SK-N-SH (cell line): ENCODE results near the gene GALNT17. TPM values are rescaled to one million over a fixed set of nuclear protein-coding genes. Genes with fewer than 3 reads are reported as not detected.

Source experiments
- CTCF ChIA-PET: fragments of 300-600, 350-600 bp; formaldehyde crosslinking; extraction: SDS; loops from one replicate; lab custom pipeline; 2021; lab: Yijun Ruan, JAX
- POLR2A ChIA-PET: fragments of 350-600 bp; sonication (Branson Sonifier 250); formaldehyde crosslinking; extraction: SDS; loops from one replicate; lab custom pipeline; 2020; ENCODE audit warnings: antibody characterized with exemption, inconsistent platforms; lab: Yijun Ruan, JAX
- DNase-seq: peaks from one replicate; pipeline ENCODE4 v3.0.0; 2012
- H2AFZ ChIP-seq: fragments of 200-600 bp; sonication (generic); 2 replicates; pipeline ENCODE4 v1.8.1; 2016; ENCODE audit warnings: antibody characterized with exemption, mild to moderate bottlenecking, low read depth
- H3F3A ChIP-seq: fragments of 200-600 bp; sonication (generic); replicated peaks from 2 replicates; pipeline ENCODE3; 2016; ENCODE audit warnings: antibody characterized with exemption, mild to moderate bottlenecking; ENCODE audit not compliant: insufficient read depth
- H3K27ac ChIP-seq, 2 experiments: fragments of 200-500 bp in 1 of 2; fragments of 200-600 bp in 1 of 2; sonication (Bioruptor generic) in 1 of 2; sonication (generic), shearing (Covaris generic) in 1 of 2; 2 replicates each; pipeline versions ENCODE4 v1.5.1 to v1.6.1; 2014 to 2016; ENCODE audit warnings: low read depth in 2 of 2, inconsistent platforms in 1 of 2, low read length in 1 of 2, mild to moderate bottlenecking in 1 of 2, mixed read lengths in 1 of 2
- H3K27me3 ChIP-seq: fragments of 200-600 bp; sonication (generic), shearing (Covaris generic); 2 replicates; pipeline ENCODE4 v1.6.1; 2016; ENCODE audit warnings: mixed run types; ENCODE audit not compliant: insufficient read depth
- H3K36me3 ChIP-seq, 2 experiments: fragments of 200-500 bp in 1 of 2; fragments of 200-600 bp in 1 of 2; sonication (Bioruptor generic) in 1 of 2; sonication (generic) in 1 of 2; replicated peaks in 1 of 2; 2 replicates each; pipeline versions ENCODE3 to v1.5.1; 2014 to 2016; ENCODE audit warnings: low read length in 1 of 2, mild to moderate bottlenecking in 1 of 2; ENCODE audit not compliant: insufficient read depth in 2 of 2, control insufficient read depth in 1 of 2
- H3K4me1 ChIP-seq, 2 experiments: fragments of 200-500 bp in 1 of 2; fragments of 200-600 bp in 1 of 2; sonication (Bioruptor generic) in 1 of 2; sonication (generic), shearing (Covaris generic) in 1 of 2; 2 replicates each; pipeline versions ENCODE4 v1.5.1 to v1.6.1; 2014 to 2016; ENCODE audit warnings: low read depth in 1 of 2, low read length in 1 of 2, mixed run types in 1 of 2; ENCODE audit not compliant: insufficient read depth in 2 of 2, control insufficient read depth in 1 of 2
- H3K4me2 ChIP-seq: fragments of 200-600 bp; sonication (generic), shearing (Covaris generic); 2 replicates; pipeline ENCODE4 v1.6.1; 2017; ENCODE audit warnings: mixed run types
- H3K4me3 ChIP-seq, 2 experiments: fragments of 200-500 bp in 1 of 2; fragments of 200-600 bp in 1 of 2; sonication (Bioruptor generic) in 1 of 2; sonication (generic), shearing (Covaris generic) in 1 of 2; 2 replicates each; pipeline versions ENCODE4 v1.5.1 to v1.8.1; 2014 to 2016; ENCODE audit warnings: low read depth in 2 of 2, inconsistent platforms in 1 of 2, low read length in 1 of 2, mild to moderate bottlenecking in 1 of 2, mixed read lengths in 1 of 2, moderate library complexity in 1 of 2
- H3K79me2 ChIP-seq: fragments of 200-600 bp; sonication (generic); 2 replicates; pipeline ENCODE4 v1.8.1; 2017; ENCODE audit warnings: mild to moderate bottlenecking; ENCODE audit not compliant: insufficient read depth
- H3K9ac ChIP-seq: fragments of 200-600 bp; sonication (generic); 2 replicates; pipeline ENCODE4 v1.6.1; 2017; ENCODE audit warnings: mixed run types
- H3K9me2 ChIP-seq: fragments of 200-600 bp; sonication (generic); 2 replicates; pipeline ENCODE4 v1.6.1; 2017; ENCODE audit warnings: mixed run types
- H3K9me3 ChIP-seq: fragments of 200-600 bp; sonication (generic); 2 replicates; pipeline ENCODE4 v1.6.1; 2017; ENCODE audit warnings: mixed run types, mild to moderate bottlenecking, moderate library complexity
- H4K20me1 ChIP-seq: fragments of 200-600 bp; sonication (generic); 2 replicates; pipeline ENCODE4 v1.6.1; 2017; ENCODE audit warnings: mild to moderate bottlenecking, mixed run types; ENCODE audit not compliant: insufficient read depth
- ELF1 ChIP-seq: IDR thresholded peaks from 2 replicates; pipeline ENCODE4 v1.4.0; 2012
- EP300 ChIP-seq, 2 experiments: IDR thresholded peaks; 2 replicates each; pipeline versions ENCODE4 v1.4.0 to v1.6.1; 2012; ENCODE audit warnings: borderline replicate concordance in 1 of 2, low read depth in 1 of 2, low read length in 1 of 2
- FOSL2 ChIP-seq: IDR thresholded peaks from 2 replicates; pipeline ENCODE4 v1.4.0; 2012; ENCODE audit warnings: low read depth, mild to moderate bottlenecking, moderate library complexity, borderline replicate concordance
- FOXJ3 ChIP-seq: sonication (generic); formaldehyde crosslinking; IDR thresholded peaks from 2 replicates; pipeline ENCODE4 v1.5.1; 2020; ENCODE audit warnings: mild to moderate bottlenecking, missing genetic modification reagents
- GATA2 ChIP-seq: sonication (generic); formaldehyde crosslinking; IDR thresholded peaks from 2 replicates; pipeline ENCODE4 v1.5.0; 2020; ENCODE audit warnings: mild to moderate bottlenecking, missing genetic modification reagents
- IRF3 ChIP-seq: fragments of 150-350 bp; IDR thresholded peaks from 2 replicates; pipeline ENCODE4 v1.6.1; 2016; ENCODE audit warnings: mild to moderate bottlenecking, low read depth, low read length
- JUND ChIP-seq: IDR thresholded peaks from 2 replicates; pipeline ENCODE4 v1.4.0; 2012
- MXI1 ChIP-seq: IDR thresholded peaks from 2 replicates; pipeline ENCODE4 v1.6.1; 2012; ENCODE audit warnings: mild to moderate bottlenecking, low read depth, low read length, improper control_type of control experiment
- NFIC ChIP-seq: IDR thresholded peaks from 2 replicates; pipeline ENCODE4 v1.4.0; 2012; ENCODE audit warnings: borderline replicate concordance
- SIN3A ChIP-seq: IDR thresholded peaks from 2 replicates; pipeline ENCODE4 v1.6.1; 2012; ENCODE audit warnings: low read depth, mild to moderate bottlenecking, low read length, moderate library complexity, borderline replicate concordance
- SMC3 ChIP-seq: IDR thresholded peaks from 2 replicates; pipeline ENCODE4 v1.6.1; 2012; ENCODE audit warnings: low read depth, low read length, improper control_type of control experiment
- TCF12 ChIP-seq: IDR thresholded peaks from 2 replicates; pipeline ENCODE4 v1.4.0; 2012
- TEAD4 ChIP-seq: IDR thresholded peaks from 2 replicates; pipeline ENCODE4 v1.4.0; 2012; ENCODE audit warnings: mild to moderate bottlenecking, borderline replicate concordance; ENCODE audit not compliant: insufficient read depth
- WGBS: methylation state at CpG from one replicate; pipeline ENCODE4 v1.1.6; 2017; ENCODE audit warnings: low lambda C conversion rate; 5-methylcytosine and 5-hydroxymethylcytosine counted together
- polyA plus RNA-seq, 3 experiments: library from polyadenylated mRNA; depleted of rRNA; stranded (reverse); fragments of >200 nt; gene quantifications; 2 replicates each; pipeline ENCODE4 v1.2.3, GENCODE V29; 2012
- TF ChIP-seq, protein P1 (sequence below): IDR thresholded peaks from 2 replicates; pipeline ENCODE4 v1.4.0; 2012; ENCODE audit warnings: low read depth
- TF ChIP-seq, protein P2 (sequence below): IDR thresholded peaks from 2 replicates; pipeline ENCODE4 v1.4.0; 2012; ENCODE audit warnings: low read depth, borderline replicate concordance
- TF ChIP-seq, protein P3 (sequence below): fragments of 150-350 bp; IDR thresholded peaks from 2 replicates; pipeline ENCODE4 v1.6.1; 2017; ENCODE audit warnings: antibody characterized with exemption, low read length, low read depth, borderline replicate concordance
- TF ChIP-seq, protein P4 (sequence below): IDR thresholded peaks from 2 replicates; pipeline ENCODE4 v1.6.1; 2012; ENCODE audit warnings: mild to moderate bottlenecking, low read depth, low read length, moderate library complexity

Gene GALNT17
- polyA plus RNA-seq, 1 of the 3 experiments (the other 2 are of a cell fraction): not detected

GRCh38 chr7:71301167-71301566 is 169.2 kb downstream of the GALNT17 start:
- ChIA-PET CTCF (no interaction called here), POLR2A (no interaction called here)
- H3K4me3 ChIP-seq: no peak overlapping the region
- H3K36me3 ChIP-seq: no peaks in the 10 kb centered on the region
- H4K20me1 ChIP-seq: no peaks in the 10 kb centered on the region
- H2AFZ ChIP-seq: no peak overlapping the region
- H3K4me1 ChIP-seq: no peaks in the 10 kb centered on the region
- H3K79me2 ChIP-seq: no peaks in the 10 kb centered on the region
- TF ChIP-seq NFIC (no peak), EP300 (IDR thresholded peaks at IDR 0.05; ENCODE audit: borderline replicate concordance in 1 of 2, low read depth in 1 of 2, low read length in 1 of 2) (no peak), GATA2 (CRISPR knock-in tag) (no peak), IRF3 (no peak), FOSL2 (no peak), MXI1 (no peak), SMC3 (no peak), FOXJ3 (no peak), SIN3A (no peak), TCF12 (no peak), JUND (no peak), TEAD4 (no peak), ELF1 (no peak)
- TF ChIP-seq, protein P1, sequence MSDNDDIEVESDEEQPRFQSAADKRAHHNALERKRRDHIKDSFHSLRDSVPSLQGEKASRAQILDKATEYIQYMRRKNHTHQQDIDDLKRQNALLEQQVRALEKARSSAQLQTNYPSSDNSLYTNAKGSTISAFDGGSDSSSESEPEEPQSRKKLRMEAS: no peak
- TF ChIP-seq, protein P2, sequence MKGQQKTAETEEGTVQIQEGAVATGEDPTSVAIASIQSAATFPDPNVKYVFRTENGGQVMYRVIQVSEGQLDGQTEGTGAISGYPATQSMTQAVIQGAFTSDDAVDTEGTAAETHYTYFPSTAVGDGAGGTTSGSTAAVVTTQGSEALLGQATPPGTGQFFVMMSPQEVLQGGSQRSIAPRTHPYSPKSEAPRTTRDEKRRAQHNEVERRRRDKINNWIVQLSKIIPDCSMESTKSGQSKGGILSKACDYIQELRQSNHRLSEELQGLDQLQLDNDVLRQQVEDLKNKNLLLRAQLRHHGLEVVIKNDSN: no peak
- TF ChIP-seq, protein P3, sequence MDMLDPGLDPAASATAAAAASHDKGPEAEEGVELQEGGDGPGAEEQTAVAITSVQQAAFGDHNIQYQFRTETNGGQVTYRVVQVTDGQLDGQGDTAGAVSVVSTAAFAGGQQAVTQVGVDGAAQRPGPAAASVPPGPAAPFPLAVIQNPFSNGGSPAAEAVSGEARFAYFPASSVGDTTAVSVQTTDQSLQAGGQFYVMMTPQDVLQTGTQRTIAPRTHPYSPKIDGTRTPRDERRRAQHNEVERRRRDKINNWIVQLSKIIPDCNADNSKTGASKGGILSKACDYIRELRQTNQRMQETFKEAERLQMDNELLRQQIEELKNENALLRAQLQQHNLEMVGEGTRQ: no peak
- no peak for DNase-seq
- H3K27ac ChIP-seq: no peak overlapping the region
- WGBS: 5% methylated on average over 4 of the region's 4 CpGs
- no peaks in the 10 kb centered on the region for H3K27me3 ChIP-seq
- H3K4me2 ChIP-seq: no peak overlapping the region
- H3K9ac ChIP-seq: no peak overlapping the region
- H3K9me2 ChIP-seq: no peaks in the 10 kb centered on the region
- no peaks in the 10 kb centered on the region; the same call in 1 of the 2 replicates for H3K9me3 ChIP-seq
- no peaks in the 10 kb centered on the region for H3F3A ChIP-seq

- H2AFZ ChIP-seq: no peak overlapping the region
- no peak overlapping the region for H3K9ac ChIP-seq
- ChIA-PET POLR2A (no interaction called here), CTCF (no interaction called here)
- no peaks in the 10 kb centered on the region for H3K36me3 ChIP-seq
- no peak overlapping the region for H3K4me3 ChIP-seq
- H3K9me2 ChIP-seq: no peaks in the 10 kb centered on the region
- no peaks in the 10 kb centered on the region for H3K79me2 ChIP-seq
- no peaks in the 10 kb centered on the region for H3F3A ChIP-seq
- no peaks in the 10 kb centered on the region; the same call in 1 of the 2 replicates for H3K9me3 ChIP-seq
- H4K20me1 ChIP-seq: no peaks in the 10 kb centered on the region
- WGBS: under 1% methylated on average over 6 of the region's 6 CpGs
- no peaks in the 10 kb centered on the region for H3K27me3 ChIP-seq
- no peak for DNase-seq
- H3K27ac ChIP-seq: no peak overlapping the region
- H3K4me1 ChIP-seq: no peaks in the 10 kb centered on the region
- no peak for TF ChIP-seq EP300 (IDR thresholded peaks at IDR 0.05; ENCODE audit: borderline replicate concordance in 1 of 2, low read depth in 1 of 2, low read length in 1 of 2)
- TF ChIP-seq TEAD4: no peak
- TF ChIP-seq, protein P4, sequence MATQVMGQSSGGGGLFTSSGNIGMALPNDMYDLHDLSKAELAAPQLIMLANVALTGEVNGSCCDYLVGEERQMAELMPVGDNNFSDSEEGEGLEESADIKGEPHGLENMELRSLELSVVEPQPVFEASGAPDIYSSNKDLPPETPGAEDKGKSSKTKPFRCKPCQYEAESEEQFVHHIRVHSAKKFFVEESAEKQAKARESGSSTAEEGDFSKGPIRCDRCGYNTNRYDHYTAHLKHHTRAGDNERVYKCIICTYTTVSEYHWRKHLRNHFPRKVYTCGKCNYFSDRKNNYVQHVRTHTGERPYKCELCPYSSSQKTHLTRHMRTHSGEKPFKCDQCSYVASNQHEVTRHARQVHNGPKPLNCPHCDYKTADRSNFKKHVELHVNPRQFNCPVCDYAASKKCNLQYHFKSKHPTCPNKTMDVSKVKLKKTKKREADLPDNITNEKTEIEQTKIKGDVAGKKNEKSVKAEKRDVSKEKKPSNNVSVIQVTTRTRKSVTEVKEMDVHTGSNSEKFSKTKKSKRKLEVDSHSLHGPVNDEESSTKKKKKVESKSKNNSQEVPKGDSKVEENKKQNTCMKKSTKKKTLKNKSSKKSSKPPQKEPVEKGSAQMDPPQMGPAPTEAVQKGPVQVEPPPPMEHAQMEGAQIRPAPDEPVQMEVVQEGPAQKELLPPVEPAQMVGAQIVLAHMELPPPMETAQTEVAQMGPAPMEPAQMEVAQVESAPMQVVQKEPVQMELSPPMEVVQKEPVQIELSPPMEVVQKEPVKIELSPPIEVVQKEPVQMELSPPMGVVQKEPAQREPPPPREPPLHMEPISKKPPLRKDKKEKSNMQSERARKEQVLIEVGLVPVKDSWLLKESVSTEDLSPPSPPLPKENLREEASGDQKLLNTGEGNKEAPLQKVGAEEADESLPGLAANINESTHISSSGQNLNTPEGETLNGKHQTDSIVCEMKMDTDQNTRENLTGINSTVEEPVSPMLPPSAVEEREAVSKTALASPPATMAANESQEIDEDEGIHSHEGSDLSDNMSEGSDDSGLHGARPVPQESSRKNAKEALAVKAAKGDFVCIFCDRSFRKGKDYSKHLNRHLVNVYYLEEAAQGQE: no peak
- TF ChIP-seq, all 33 proteins: peak for 0
- H3K4me2 ChIP-seq: no peak overlapping the region
These were observed 171.6 kb downstream of the GALNT17 start for GRCh38 chr7:71303566-71303965.
